Right forelimb (tissue), 1 donor: ENCODE results near the gene TMBIM6.
"Not testable (repeated sequence)": the region's sequence is repeated elsewhere in the genome, so short reads cannot be mapped to it uniquely, and the experiment has no call there.

Source experiments
- DNase-seq: peaks from one replicate; pipeline ENCODE4 v3.0.0-alpha.2; 2018

Gene TMBIM6

GRCh38 chr12:49740930-49741881 lies at the start of gene TMBIM6:
TSS of gene TMBIM6 (plus strand) at chr12:49741557. CDS start at chr12:49752494, 10,937 bp downstream.
- peak; percentile 98 for DNase-seq

GRCh38 chr12:49692851-49693250 lies 48.5 kb upstream of the TMBIM6 start:
- DNase-seq: no peak

- no peak for DNase-seq
Observed at GRCh38 chr12:49693931-49694444, 47.4 kb upstream of the TMBIM6 start.

GRCh38 chr12:49696723-49697122 lies 44.6 kb upstream of the TMBIM6 start:
- no peak for DNase-seq

GRCh38 chr12:49697808-49698207 lies 43.5 kb upstream of the TMBIM6 start:
- DNase-seq: no peak

- peak; percentile 57 for DNase-seq
Observed at GRCh38 chr12:49698619-49699545, 42.5 kb upstream of the TMBIM6 start.

- DNase-seq: no peak
Observed at GRCh38 chr12:49702009-49702408, 39.3 kb upstream of the TMBIM6 start.

- no peak for DNase-seq
Observed at GRCh38 chr12:49702676-49703215, 38.6 kb upstream of the TMBIM6 start.

GRCh38 chr12:49703647-49704137 lies 37.7 kb upstream of the TMBIM6 start:
- no peak for DNase-seq

GRCh38 chr12:49705479-49706134 lies 35.8 kb upstream of the TMBIM6 start:
- DNase-seq: peak; percentile 54

GRCh38 chr12:49706351-49707127 lies 34.8 kb upstream of the TMBIM6 start:
- DNase-seq: peak; percentile 76

- DNase-seq: peak; percentile 99
Observed at GRCh38 chr12:49707128-49707811, 34.1 kb upstream of the TMBIM6 start, which contains the start of gene FMNL3. TSS of gene FMNL3 (minus strand) at chr12:49707405. CDS start at chr12:49707180, 225 bp downstream.

- DNase-seq: no peak
Observed at GRCh38 chr12:49707812-49708147, 33.6 kb upstream of the TMBIM6 start.

- no peak for DNase-seq
Observed at GRCh38 chr12:49708851-49709250, 32.5 kb upstream of the TMBIM6 start.

- not testable (repeated sequence) for DNase-seq
Observed at GRCh38 chr12:49713952-49714351, 27.4 kb upstream of the TMBIM6 start.

GRCh38 chr12:49716553-49716952 lies 24.8 kb upstream of the TMBIM6 start:
- DNase-seq: no peak

GRCh38 chr12:49717800-49718199 lies 23.6 kb upstream of the TMBIM6 start:
- not testable (repeated sequence) for DNase-seq

- no peak for DNase-seq
Observed at GRCh38 chr12:49720214-49720613, 21.1 kb upstream of the TMBIM6 start.

GRCh38 chr12:49721355-49721754 lies 20.0 kb upstream of the TMBIM6 start:
- not testable (repeated sequence) for DNase-seq

GRCh38 chr12:49728446-49728845 lies 12.9 kb upstream of the TMBIM6 start:
- DNase-seq: no peak

- no peak for DNase-seq
Observed at GRCh38 chr12:49730050-49730449, 11.3 kb upstream of the TMBIM6 start.
